Loucy (cell line): ENCODE measurements around the gene KDM6B.

Source experiments
- H2AFZ ChIP-seq: fragments of 200-600 bp; sonication (generic); 2 replicates; pipeline ENCODE4 v1.6.0; 2016; ENCODE audit warnings: antibody characterized with exemption, mild to moderate bottlenecking, low read length, moderate library complexity
- H3F3A ChIP-seq: fragments of 200-600 bp; 2 replicates; pipeline ENCODE4 v1.6.0; 2016; ENCODE audit warnings: antibody characterized with exemption, low read depth, mild to moderate bottlenecking
- H3K27me3 ChIP-seq: fragments of 200-600 bp; sonication (generic); 2 replicates; pipeline ENCODE4 v1.6.1; 2014; ENCODE audit warnings: low read length, mild to moderate bottlenecking; ENCODE audit not compliant: insufficient read depth, poor library complexity, severe bottlenecking
- H3K36me3 ChIP-seq: fragments of 200-600 bp; sonication (generic); 2 replicates; pipeline ENCODE4 v1.6.1; 2016; ENCODE audit warnings: low read length; ENCODE audit not compliant: insufficient read depth
- H3K4me1 ChIP-seq: fragments of 200-600 bp; sonication (generic); 2 replicates; pipeline ENCODE4 v1.5.1; 2014; ENCODE audit warnings: low read length, mild to moderate bottlenecking; ENCODE audit not compliant: insufficient read depth, poor library complexity, severe bottlenecking
- H3K4me2 ChIP-seq: fragments of 200-600 bp; sonication (generic); 2 replicates; pipeline ENCODE4 v1.6.0; 2014; ENCODE audit warnings: antibody characterized with exemption, low read length, low read depth, mild to moderate bottlenecking; ENCODE audit not compliant: poor library complexity, severe bottlenecking
- H3K4me3 ChIP-seq: fragments of 200-600 bp; sonication (generic); 2 replicates; pipeline ENCODE4 v1.5.1; 2014; ENCODE audit warnings: low read length, mild to moderate bottlenecking, mixed read lengths; ENCODE audit not compliant: poor library complexity, severe bottlenecking
- H3K79me2 ChIP-seq: fragments of 200-600 bp; sonication (generic); 2 replicates; pipeline ENCODE4 v1.6.1; 2014; ENCODE audit warnings: low read length; ENCODE audit not compliant: insufficient read depth
- H3K9ac ChIP-seq: fragments of 200-600 bp; sonication (generic); 2 replicates; pipeline ENCODE4 v1.6.0; 2014; ENCODE audit warnings: mild to moderate bottlenecking, low read depth, low read length, moderate library complexity; ENCODE audit not compliant: poor library complexity, severe bottlenecking
- H3K9me2 ChIP-seq: fragments of 200-600 bp; sonication (generic); replicated peaks from 2 replicates; pipeline ENCODE4 v1.6.1; 2016; ENCODE audit warnings: low read depth, low read length, mixed read lengths
- H3K9me3 ChIP-seq: fragments of 200-600 bp; sonication (generic); 2 replicates; pipeline ENCODE4 v1.6.1; 2014; ENCODE audit warnings: mild to moderate bottlenecking, antibody characterized with exemption, low read length, low read depth; ENCODE audit not compliant: insufficient read depth
- H4K20me1 ChIP-seq: fragments of 200-600 bp; sonication (generic); 2 replicates; pipeline ENCODE4 v1.6.0; 2014; ENCODE audit warnings: antibody characterized with exemption, low read length, mild to moderate bottlenecking; ENCODE audit not compliant: insufficient read depth, poor library complexity, severe bottlenecking
- CTCF ChIP-seq: fragments of 200-600 bp; sonication (generic); conservative IDR thresholded peaks from 2 replicates; pipeline ENCODE4 v1.5.1; 2014; ENCODE audit warnings: mild to moderate bottlenecking, antibody characterized with exemption, low read length
- EZH2phosphoT487 ChIP-seq: fragments of 200-600 bp; IDR thresholded peaks from 2 replicates; pipeline ENCODE4 v1.6.1; 2018; ENCODE audit warnings: antibody characterized with exemption, mild to moderate bottlenecking, moderate library complexity, borderline replicate concordance

The KDM6B gene

GRCh38 chr17:7839190-7839875 is 5.3 kb downstream of the KDM6B start:
- Histone ChIP-seq H3K9me3 (no peaks in the 10 kb centered on the region), H3K4me1 (peaks cover 51% of the 10 kb centered on the region), H2AFZ (no peak overlapping the region), H4K20me1 (peaks cover 54% of the 10 kb centered on the region), H3K36me3 (no peaks in the 10 kb centered on the region), H3F3A (peaks cover 15% of the 10 kb centered on the region; the same call in 1 of the 2 replicates), H3K4me2 (peak overlapping the region; percentile 98), H3K4me3 (peak overlapping the region; percentile 88), H3K9ac (peak overlapping the region; percentile 61), H3K27me3 (no peaks in the 10 kb centered on the region), H3K9me2 (no peaks in the 10 kb centered on the region), H3K79me2 (peaks cover 71% of the 10 kb centered on the region; the same call in 1 of the 2 replicates)
- no peak for TF ChIP-seq CTCF
- no peak for TF ChIP-seq EZH2phosphoT487

- Histone ChIP-seq H2AFZ (no peak overlapping the region), H3K9me2 (no peaks in the 10 kb centered on the region), H3K4me1 (peaks cover 51% of the 10 kb centered on the region), H3K4me2 (peak overlapping the region; percentile 98), H3K36me3 (no peaks in the 10 kb centered on the region), H3K4me3 (peak overlapping the region; percentile 88), H3F3A (peaks cover 14% of the 10 kb centered on the region; the same call in 1 of the 2 replicates), H3K79me2 (peaks cover 76% of the 10 kb centered on the region; the same call in 1 of the 2 replicates), H4K20me1 (peaks cover 59% of the 10 kb centered on the region), H3K27me3 (no peaks in the 10 kb centered on the region), H3K9ac (peak overlapping the region; percentile 77), H3K9me3 (no peaks in the 10 kb centered on the region)
- TF ChIP-seq EZH2phosphoT487 (no peak), CTCF (no peak)
Measured at GRCh38 chr17:7839876-7840261, 5.9 kb downstream of the KDM6B start.

GRCh38 chr17:7840441-7840840 is 6.4 kb downstream of the KDM6B start:
- Histone ChIP-seq H3K36me3 (peaks cover 3% of the 10 kb centered on the region; the same call in 1 of the 2 replicates), H2AFZ (no peak overlapping the region), H3K9me3 (no peaks in the 10 kb centered on the region), H3K79me2 (peaks cover 82% of the 10 kb centered on the region; the same call in 1 of the 2 replicates), H3K9ac (peak overlapping the region; percentile 77), H3K9me2 (no peaks in the 10 kb centered on the region), H3K4me3 (peak overlapping the region; percentile 88), H4K20me1 (peaks cover 65% of the 10 kb centered on the region), H3K4me1 (peaks cover 51% of the 10 kb centered on the region), H3F3A (0 out of 2 replicates have a peak, but pooled peaks cover 10% of the 10 kb centered on the region), H3K4me2 (peak overlapping the region; percentile 98), H3K27me3 (no peaks in the 10 kb centered on the region)
- TF ChIP-seq CTCF: no peak
- no peak for TF ChIP-seq EZH2phosphoT487
